H1 (cell line): ENCODE results near the gene SBF2. TPM values are rescaled to one million over a fixed set of nuclear protein-coding genes. Genes with fewer than 3 reads are reported as not detected.
A peak's percentile ranks its signal among the peaks of the same experiment; 100 is the strongest.

Experiments used
- CTCF ChIA-PET: fragments of 300-600 bp; sonication (Branson Sonifier 250); formaldehyde crosslinking; loops from one replicate; lab custom pipeline; 2021; ENCODE audit not compliant: partially characterized antibody; lab: Charles Lee
- POLR2A ChIA-PET: fragments of 300-600 bp; sonication (Branson Sonifier 250); formaldehyde crosslinking; loops from one replicate; lab custom pipeline; 2021; ENCODE audit warnings: inconsistent platforms; ENCODE audit not compliant: partially characterized antibody; lab: Charles Lee
- DNase-seq, 2 experiments: peaks; one replicate each; pipeline versions ENCODE4 v3.0.0 to v3.0.0-alpha.2; 2010 to 2022; ENCODE audit warnings: low spot score in 2 of 2, low read depth in 1 of 2, mixed read lengths in 1 of 2
- FAIRE-seq: peaks from 2 replicates; lab custom pipeline; 2011; peaks lifted over from hg19 to GRCh38; lab: Jason Lieb, UNC
- H2AFZ ChIP-seq: 2 replicates; pipeline ENCODE4 v1.8.1; 2012; ENCODE audit warnings: low read length, inconsistent platforms
- H2AK5ac ChIP-seq: 2 replicates; pipeline ENCODE4 v1.6.1; 2013; ENCODE audit warnings: low read depth, low read length
- H2BK120ac ChIP-seq: replicated peaks from 2 replicates; pipeline ENCODE3; 2013; ENCODE audit warnings: low read depth, low read length, inconsistent platforms
- H2BK12ac ChIP-seq: 2 replicates; pipeline ENCODE4 v1.6.1; 2013; ENCODE audit warnings: low read depth, low read length
- H2BK15ac ChIP-seq: 2 replicates; pipeline ENCODE4 v1.6.1; 2013; ENCODE audit warnings: low read length
- H2BK20ac ChIP-seq: 2 replicates; pipeline ENCODE4 v1.6.1; 2013; ENCODE audit warnings: low read length
- H2BK5ac ChIP-seq: 2 replicates; pipeline ENCODE4 v1.6.1; 2013; ENCODE audit warnings: low read depth, low read length
- H3K14ac ChIP-seq: 2 replicates; pipeline ENCODE4 v1.6.1; 2013; ENCODE audit warnings: inconsistent platforms; ENCODE audit not compliant: insufficient read length
- H3K18ac ChIP-seq: 2 replicates; pipeline ENCODE4 v1.6.1; 2013; ENCODE audit warnings: low read length; ENCODE audit errors: extremely low read depth
- H3K23ac ChIP-seq: 2 replicates; pipeline ENCODE4 v1.6.1; 2013; ENCODE audit warnings: inconsistent platforms; ENCODE audit not compliant: insufficient read length
- H3K23me2 ChIP-seq: 2 replicates; pipeline ENCODE4 v1.6.1; 2013; ENCODE audit warnings: low read depth, low read length
- H3K27ac ChIP-seq: 2 replicates; pipeline ENCODE4 v1.6.1; 2011; ENCODE audit warnings: low read depth, low read length, inconsistent platforms
- H3K27me3 ChIP-seq, 4 experiments: replicated peaks in 1 of 4; 1 replicate in 1 of 4; 2 replicates in 3 of 4; pipeline versions ENCODE4 v1.6.1 to v1.8.1; 2011 to 2013; ENCODE audit warnings: low read length in 3 of 4, mild to moderate bottlenecking in 3 of 4, inconsistent platforms in 2 of 4, mixed read lengths in 2 of 4, moderate library complexity in 1 of 4; ENCODE audit not compliant: control insufficient read depth in 3 of 4, insufficient read depth in 3 of 4; ENCODE audit errors: extremely low read depth in 1 of 4
- H3K36me3 ChIP-seq, 4 experiments: 2 replicates each; pipeline versions ENCODE4 v1.6.1 to v1.8.1; 2011 to 2013; ENCODE audit warnings: mild to moderate bottlenecking in 4 of 4, low read length in 3 of 4, moderate library complexity in 2 of 4, control low read depth in 1 of 4, inconsistent platforms in 1 of 4; ENCODE audit not compliant: insufficient read depth in 4 of 4, control insufficient read depth in 2 of 4
- H3K4ac ChIP-seq: replicated peaks from 2 replicates; pipeline ENCODE3; 2013; ENCODE audit warnings: low read length, low read depth, mixed read lengths, inconsistent platforms; ENCODE audit not compliant: insufficient read length
- H3K4me1 ChIP-seq, 4 experiments: replicated peaks in 1 of 4; 1 replicate in 1 of 4; 2 replicates in 3 of 4; pipeline versions ENCODE4 v1.6.1 to v1.8.1; 2011 to 2013; ENCODE audit warnings: low read length in 3 of 4, inconsistent platforms in 2 of 4, mixed read lengths in 1 of 4; ENCODE audit not compliant: insufficient read depth in 4 of 4, control insufficient read depth in 3 of 4
- H3K4me2 ChIP-seq, 2 experiments: 2 replicates each; pipeline versions ENCODE4 v1.6.1 to v1.8.1; 2011 to 2013; ENCODE audit warnings: low read depth in 2 of 2, low read length in 2 of 2, control low read depth in 1 of 2, inconsistent platforms in 1 of 2, mild to moderate bottlenecking in 1 of 2; ENCODE audit not compliant: insufficient read depth in 1 of 2
- H3K4me3 ChIP-seq, 4 experiments: fragments of 200-600, 300-600 bp in 1 of 4; sonication (generic), shearing (Covaris generic), sonication (Bioruptor Twin) in 1 of 4; 2 replicates each; pipeline versions ENCODE4 v1.5.1 to v1.8.1; 2011 to 2016; ENCODE audit warnings: low read length in 4 of 4, low read depth in 3 of 4, control low read depth in 2 of 4, inconsistent platforms in 2 of 4, mild to moderate bottlenecking in 2 of 4, mixed read lengths in 1 of 4, moderate library complexity in 1 of 4; ENCODE audit not compliant: insufficient read depth in 2 of 4; ENCODE audit errors: extremely low read depth in 1 of 4
- H3K56ac ChIP-seq: replicated peaks from 2 replicates; pipeline ENCODE3; 2013; ENCODE audit warnings: low read depth, mild to moderate bottlenecking, mixed read lengths, low read length, inconsistent platforms; ENCODE audit not compliant: insufficient read length
- H3K79me1 ChIP-seq: 2 replicates; pipeline ENCODE4 v1.6.1; 2013; ENCODE audit warnings: low read depth, low read length, control low read depth
- H3K79me2 ChIP-seq, 2 experiments: 2 replicates each; pipeline versions ENCODE4 v1.6.1 to v1.8.1; 2012 to 2013; ENCODE audit warnings: low read length in 2 of 2, mild to moderate bottlenecking in 2 of 2, inconsistent platforms in 1 of 2; ENCODE audit not compliant: insufficient read depth in 2 of 2, control insufficient read depth in 1 of 2
- H3K9ac ChIP-seq, 4 experiments: replicated peaks in 1 of 4; 1 replicate in 1 of 4; 2 replicates in 3 of 4; pipeline versions ENCODE4 v1.6.1 to v1.8.1; 2011 to 2013; ENCODE audit warnings: low read depth in 3 of 4, low read length in 3 of 4, control low read depth in 2 of 4, mild to moderate bottlenecking in 2 of 4, moderate library complexity in 2 of 4, inconsistent platforms in 1 of 4; ENCODE audit errors: extremely low read depth in 1 of 4
- H3K9me3 ChIP-seq, 2 experiments: 2 replicates each; pipeline versions ENCODE4 v1.6.1 to v1.8.1; 2012 to 2013; ENCODE audit warnings: mild to moderate bottlenecking in 2 of 2, moderate library complexity in 2 of 2, control low read depth in 1 of 2, inconsistent platforms in 1 of 2, low read depth in 1 of 2, low read length in 1 of 2, mixed read lengths in 1 of 2; ENCODE audit not compliant: insufficient read depth in 2 of 2
- H4K20me1 ChIP-seq, 2 experiments: replicated peaks in 1 of 2; 2 replicates each; pipeline versions ENCODE3 to v1.8.1; 2011 to 2013; ENCODE audit warnings: inconsistent platforms in 2 of 2, low read length in 2 of 2, mild to moderate bottlenecking in 1 of 2; ENCODE audit not compliant: insufficient read depth in 2 of 2, control insufficient read depth in 1 of 2
- H4K5ac ChIP-seq: 2 replicates; pipeline ENCODE4 v1.6.1; 2013; ENCODE audit warnings: low read length, low read depth, mixed read lengths, inconsistent platforms; ENCODE audit not compliant: insufficient read length
- H4K8ac ChIP-seq: 2 replicates; pipeline ENCODE4 v1.8.0; 2013; ENCODE audit warnings: mild to moderate bottlenecking, moderate library complexity, low read length, inconsistent platforms; ENCODE audit not compliant: insufficient read depth; ENCODE audit errors: extremely low read depth
- H4K91ac ChIP-seq: replicated peaks from 2 replicates; pipeline ENCODE3; 2013; ENCODE audit warnings: low read length, mixed read lengths, inconsistent platforms; ENCODE audit not compliant: insufficient read length
- SUZ12 ChIP-seq: fragments of 200-600 bp; sonication (generic); IDR thresholded peaks from 2 replicates; pipeline ENCODE4 v1.6.1; 2012; ENCODE audit warnings: mild to moderate bottlenecking, inconsistent platforms, low read length, moderate library complexity, mixed read lengths
- YY1 ChIP-seq: IDR thresholded peaks from 2 replicates; pipeline ENCODE4 v1.6.1; 2011; ENCODE audit warnings: low read depth, mild to moderate bottlenecking, low read length
- WGBS, 2 experiments: shearing (Covaris generic) in 1 of 2; methylation state at CpG; one replicate each; pipeline versions ENCODE4 v1.1.6 to v1.1.7; 2013 to 2015; ENCODE audit warnings: low lambda C conversion rate in 2 of 2, mixed read lengths in 2 of 2, inconsistent platforms in 1 of 2, low coverage in 1 of 2, missing lambda C conversion rate in 1 of 2; ENCODE audit not compliant: insufficient replicate concordance in 2 of 2, insufficient coverage in 1 of 2, insufficient read length in 1 of 2; ENCODE audit errors: extremely low coverage in 1 of 2, missing lambda C conversion rate in 1 of 2; 5-methylcytosine and 5-hydroxymethylcytosine counted together
- polyA plus RNA-seq, 7 experiments: library from polyadenylated mRNA; depleted of rRNA in 3 of 7; stranded (reverse) in 5 of 7; unstranded in 2 of 7; fragments of >200 nt in 5 of 7; fragments of 200-250 nt in 2 of 7; gene quantifications; 1 replicate in 5 of 7; 2 replicates in 1 of 7; 4 replicates in 1 of 7; pipeline versions ENCODE4 v1.2.1 to v1.2.3, GENCODE V29; 2011 to 2013; ENCODE audit warnings: missing spikeins in 2 of 7, mixed read lengths in 2 of 7
- total RNA-seq: library from RNA; stranded (reverse); fragmentation: NEBNext Ultra II Directional; extraction: Animal tissue kit (Norgen Biotek cat#: 25700); gene quantifications from 2 replicates; pipeline ENCODE4 v1.2.1, GENCODE V29; 2021

SBF2 gene
- total and polyA plus RNA-seq, 2 of the 8 experiments (the other 6 are each of a cell fraction or from before 2014, with no cell fraction given) = 36.7 to 50.5 TPM

- Histone ChIP-seq H3K14ac (no peak overlapping the region), H2BK12ac (no peak overlapping the region), H3K36me3 (no peaks in the 10 kb centered on the region; a peak in 1 of 8 replicates), H3K4me2 (no peak overlapping the region), H2AK5ac (no peak overlapping the region), H3K27me3 (no peaks in the 10 kb centered on the region), H3K4ac (no peak overlapping the region), H3K9me3 (no peaks in the 10 kb centered on the region), H2BK5ac (no peak overlapping the region), H3K27ac (no peak overlapping the region), H3K23me2 (no peaks in the 10 kb centered on the region; the same call in 1 of the 2 replicates), H4K91ac (no peak overlapping the region), H3K23ac (no peak overlapping the region), H4K5ac (no peak overlapping the region), H3K79me1 (no peaks in the 10 kb centered on the region), H3K4me1 (peaks cover 0 to 7% (median 2%) of the 10 kb centered on the region in 4 experiments; a peak in 4 of 7 replicates), H4K20me1 (no peaks in the 10 kb centered on the region), H2BK120ac (no peak overlapping the region), H2BK15ac (no peak overlapping the region), H3K9ac (peak overlapping the region in 1 of 4 experiments; percentile 14; a peak in 1 of 7 replicates), H3K4me3 (no peak overlapping the region), H2BK20ac (no peak overlapping the region), H3K56ac (no peak overlapping the region), H4K8ac (no peak overlapping the region), H2AFZ (no peak overlapping the region), H3K18ac (no peak overlapping the region), H3K79me2 (no peaks in the 10 kb centered on the region)
- no peak for DNase-seq
- no peak for FAIRE-seq
- TF ChIP-seq SUZ12 (no peak), YY1 (no peak)
- 86% methylated on average over 1 of the region's 1 CpG; no CpG with 5 or more reads in 1 of the 2 experiments for WGBS, 2 experiments
- POLR2A ChIA-PET = interaction anchor here (0.6 kb wide), 1 partner anchor 1312 kb away, joined by 3 read pairs; no protein-coding TSS in a partner anchor
- CTCF ChIA-PET = interaction anchor here (2.0 kb wide), 1 partner anchor 147 kb away, joined by 5 read pairs; no protein-coding TSS in a partner anchor
These were observed 468.1 kb downstream of the SBF2 start for GRCh38 chr11:9825895-9826294.
